ENCODE results near the gene CFAP99.

DNA sequence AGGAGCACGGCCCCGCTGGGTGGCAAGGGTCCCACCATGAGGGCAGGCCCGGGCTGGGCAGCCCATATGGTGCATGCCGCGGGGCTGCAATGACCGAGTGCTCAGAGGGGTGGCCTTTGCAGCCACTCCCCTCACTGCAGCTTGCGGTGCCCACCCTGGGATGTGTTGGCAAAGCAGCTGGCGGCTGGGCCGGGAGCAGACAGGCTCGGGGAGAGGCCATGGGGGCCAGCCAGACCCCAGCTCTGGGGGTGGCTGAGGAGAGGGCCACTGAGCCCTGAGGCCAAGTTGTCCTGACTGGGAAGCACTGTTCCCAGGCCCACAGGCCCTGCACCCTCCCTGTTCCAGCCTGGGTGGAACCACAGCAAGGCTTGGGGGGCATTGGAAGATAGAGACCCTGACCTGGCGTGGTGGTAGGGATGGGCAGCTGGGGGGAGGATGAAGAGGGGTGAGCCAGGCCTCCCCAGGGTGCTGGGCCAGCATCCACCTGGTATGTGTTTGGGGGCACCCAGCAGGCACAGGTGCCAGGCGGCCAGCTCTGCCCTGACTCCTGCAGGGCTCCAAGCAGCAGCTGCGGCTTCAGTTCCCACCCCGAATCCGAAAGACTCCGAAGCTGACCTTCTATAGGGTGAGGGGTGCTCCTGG is 31.8 kb downstream of the CFAP99 start:
- TF ChIP-seq NFIC (IDR thresholded peaks at IDR 0.05) (no peak), YY1 (IDR thresholded peaks at IDR 0.05; ENCODE audit: low read depth) (no peak), FOXM1 (IDR thresholded peaks at IDR 0.05; ENCODE audit: borderline replicate concordance, low read depth) (no peak), TAF1 (IDR thresholded peaks at IDR 0.05; ENCODE audit: low read depth) (no peak), CREB1 (IDR thresholded peaks at IDR 0.05; ENCODE audit: low read depth) (no peak), CEBPB (IDR thresholded peaks at IDR 0.05) (no peak), RAD21 (IDR thresholded peaks at IDR 0.05; ENCODE audit: low read depth) (no peak), TEAD4 (IDR thresholded peaks at IDR 0.05) (no peak), EP300 (IDR thresholded peaks at IDR 0.05; ENCODE audit: borderline replicate concordance) (no peak), ZBTB7A (IDR thresholded peaks at IDR 0.05; ENCODE audit: low read depth) (no peak), EGR1 (IDR thresholded peaks at IDR 0.05) (no peak)
- TF ChIP-seq, protein P1, sequence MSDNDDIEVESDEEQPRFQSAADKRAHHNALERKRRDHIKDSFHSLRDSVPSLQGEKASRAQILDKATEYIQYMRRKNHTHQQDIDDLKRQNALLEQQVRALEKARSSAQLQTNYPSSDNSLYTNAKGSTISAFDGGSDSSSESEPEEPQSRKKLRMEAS (IDR thresholded peaks at IDR 0.05), result no peak
- TF ChIP-seq, protein P2, sequence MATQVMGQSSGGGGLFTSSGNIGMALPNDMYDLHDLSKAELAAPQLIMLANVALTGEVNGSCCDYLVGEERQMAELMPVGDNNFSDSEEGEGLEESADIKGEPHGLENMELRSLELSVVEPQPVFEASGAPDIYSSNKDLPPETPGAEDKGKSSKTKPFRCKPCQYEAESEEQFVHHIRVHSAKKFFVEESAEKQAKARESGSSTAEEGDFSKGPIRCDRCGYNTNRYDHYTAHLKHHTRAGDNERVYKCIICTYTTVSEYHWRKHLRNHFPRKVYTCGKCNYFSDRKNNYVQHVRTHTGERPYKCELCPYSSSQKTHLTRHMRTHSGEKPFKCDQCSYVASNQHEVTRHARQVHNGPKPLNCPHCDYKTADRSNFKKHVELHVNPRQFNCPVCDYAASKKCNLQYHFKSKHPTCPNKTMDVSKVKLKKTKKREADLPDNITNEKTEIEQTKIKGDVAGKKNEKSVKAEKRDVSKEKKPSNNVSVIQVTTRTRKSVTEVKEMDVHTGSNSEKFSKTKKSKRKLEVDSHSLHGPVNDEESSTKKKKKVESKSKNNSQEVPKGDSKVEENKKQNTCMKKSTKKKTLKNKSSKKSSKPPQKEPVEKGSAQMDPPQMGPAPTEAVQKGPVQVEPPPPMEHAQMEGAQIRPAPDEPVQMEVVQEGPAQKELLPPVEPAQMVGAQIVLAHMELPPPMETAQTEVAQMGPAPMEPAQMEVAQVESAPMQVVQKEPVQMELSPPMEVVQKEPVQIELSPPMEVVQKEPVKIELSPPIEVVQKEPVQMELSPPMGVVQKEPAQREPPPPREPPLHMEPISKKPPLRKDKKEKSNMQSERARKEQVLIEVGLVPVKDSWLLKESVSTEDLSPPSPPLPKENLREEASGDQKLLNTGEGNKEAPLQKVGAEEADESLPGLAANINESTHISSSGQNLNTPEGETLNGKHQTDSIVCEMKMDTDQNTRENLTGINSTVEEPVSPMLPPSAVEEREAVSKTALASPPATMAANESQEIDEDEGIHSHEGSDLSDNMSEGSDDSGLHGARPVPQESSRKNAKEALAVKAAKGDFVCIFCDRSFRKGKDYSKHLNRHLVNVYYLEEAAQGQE (IDR thresholded peaks at IDR 0.05; ENCODE audit: low read depth), result no peak
- TF ChIP-seq, protein P3, sequence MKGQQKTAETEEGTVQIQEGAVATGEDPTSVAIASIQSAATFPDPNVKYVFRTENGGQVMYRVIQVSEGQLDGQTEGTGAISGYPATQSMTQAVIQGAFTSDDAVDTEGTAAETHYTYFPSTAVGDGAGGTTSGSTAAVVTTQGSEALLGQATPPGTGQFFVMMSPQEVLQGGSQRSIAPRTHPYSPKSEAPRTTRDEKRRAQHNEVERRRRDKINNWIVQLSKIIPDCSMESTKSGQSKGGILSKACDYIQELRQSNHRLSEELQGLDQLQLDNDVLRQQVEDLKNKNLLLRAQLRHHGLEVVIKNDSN (IDR thresholded peaks at IDR 0.05), result no peak
